Measurements from ENCODE around the gene CNKSR1. TPM values are rescaled to one million over a fixed set of nuclear protein-coding genes. Genes with fewer than 3 reads are reported as not detected.

The CNKSR1 gene
- total and polyA plus RNA-seq, 2 of the 13 experiments (the other 11 are each of a cell fraction or from before 2014, with no cell fraction given) = 3.4 to 8.9 TPM

- TF ChIP-seq HNF1A (IDR thresholded peaks at IDR 0.05; ENCODE audit: low read depth) = no peak
- peak; percentile 78; the same call in 1 of the 2 replicates for TF ChIP-seq HNF1A (CRISPR knock-in tag; IDR thresholded peaks at IDR 0.05; ENCODE audit: borderline replicate concordance)
- TF ChIP-seq ZNF792 (CRISPR knock-in tag; IDR thresholded peaks at IDR 0.05) = peak; percentile 74
- TF ChIP-seq PLSCR1 (CRISPR knock-in tag; IDR thresholded peaks at IDR 0.05; ENCODE audit: borderline replicate concordance) = no peak
- peak; percentile 47; the same call in 1 of the 2 replicates for TF ChIP-seq PPARG (CRISPR knock-in tag; conservative IDR thresholded peaks at IDR 0.05)
- TF ChIP-seq POGK (CRISPR knock-in tag; conservative IDR thresholded peaks at IDR 0.05) = peak; percentile 95
- no peak for TF ChIP-seq ZNF264 (CRISPR knock-in tag; IDR thresholded peaks at IDR 0.05)
- TF ChIP-seq NFYC (CRISPR knock-in tag; IDR thresholded peaks at IDR 0.05) = peak; percentile 57
- TF ChIP-seq TOE1 (CRISPR knock-in tag; IDR thresholded peaks at IDR 0.05) = no peak
- peak; percentile 91; the same call in 1 of the 2 replicates for TF ChIP-seq ZNF598 (CRISPR knock-in tag; IDR thresholded peaks at IDR 0.05; ENCODE audit: borderline replicate concordance)
- peak; percentile 77; the same call in 1 of the 2 replicates for TF ChIP-seq ZNF746 (CRISPR knock-in tag; IDR thresholded peaks at IDR 0.05)
- TF ChIP-seq HNF4A (CRISPR knock-in tag; IDR thresholded peaks at IDR 0.05) = peak; percentile 56
- no peak for TF ChIP-seq E2F2 (CRISPR knock-in tag; IDR thresholded peaks at IDR 0.05; ENCODE audit: borderline replicate concordance)
- 0 out of 2 replicates have a peak, but pooled peaks have one; percentile 28 for TF ChIP-seq ZNF543 (CRISPR knock-in tag; IDR thresholded peaks at IDR 0.05)
These were observed 7.4 kb upstream of the CNKSR1 start, which contains the start of gene ZNF593 (continued) for GRCh38 chr1:26169669-26170471.

Data from HepG2 (cell line).